ENCODE data around the gene S100G. TPM values are rescaled to one million over a fixed set of nuclear protein-coding genes. Genes with fewer than 3 reads are reported as not detected.

S100G gene
- total RNA-seq, 1 experiment from 2014 or later = not detected

GRCh38 chrX:16687514-16687913 lies 37.6 kb downstream of the S100G start:
- ChIA-PET CTCF (no interaction called here), POLR2A (ENCODE audit: unreplicated experiment) (no interaction called here)
- DNase-seq = no peak
- Histone ChIP-seq H3K4me1 (replicated peaks; ENCODE audit: insufficient read depth) (no peaks in the 10 kb centered on the region), H3K4me2 (no peak overlapping the region), H3K79me2 (ENCODE audit: low read depth) (no peaks in the 10 kb centered on the region), H3K27me3 (ENCODE audit: insufficient read depth, low read depth) (no peaks in the 10 kb centered on the region), H3F3A (ENCODE audit: insufficient read depth, low read depth) (no peaks in the 10 kb centered on the region), H3K9me3 (ENCODE audit: insufficient read depth, low read depth) (no peaks in the 10 kb centered on the region), H3K4me3 (no peak overlapping the region), H3K9me2 (ENCODE audit: insufficient read depth) (no peaks in the 10 kb centered on the region), H3K27ac (no peak overlapping the region), H4K20me1 (ENCODE audit: insufficient read depth) (no peaks in the 10 kb centered on the region), H2AFZ (no peak overlapping the region), H3K36me3 (ENCODE audit: low read depth) (no peaks in the 10 kb centered on the region)
- no peak for TF ChIP-seq EZH2 (IDR thresholded peaks at IDR 0.05; ENCODE audit: low read depth)
- TF ChIP-seq, protein P1, sequence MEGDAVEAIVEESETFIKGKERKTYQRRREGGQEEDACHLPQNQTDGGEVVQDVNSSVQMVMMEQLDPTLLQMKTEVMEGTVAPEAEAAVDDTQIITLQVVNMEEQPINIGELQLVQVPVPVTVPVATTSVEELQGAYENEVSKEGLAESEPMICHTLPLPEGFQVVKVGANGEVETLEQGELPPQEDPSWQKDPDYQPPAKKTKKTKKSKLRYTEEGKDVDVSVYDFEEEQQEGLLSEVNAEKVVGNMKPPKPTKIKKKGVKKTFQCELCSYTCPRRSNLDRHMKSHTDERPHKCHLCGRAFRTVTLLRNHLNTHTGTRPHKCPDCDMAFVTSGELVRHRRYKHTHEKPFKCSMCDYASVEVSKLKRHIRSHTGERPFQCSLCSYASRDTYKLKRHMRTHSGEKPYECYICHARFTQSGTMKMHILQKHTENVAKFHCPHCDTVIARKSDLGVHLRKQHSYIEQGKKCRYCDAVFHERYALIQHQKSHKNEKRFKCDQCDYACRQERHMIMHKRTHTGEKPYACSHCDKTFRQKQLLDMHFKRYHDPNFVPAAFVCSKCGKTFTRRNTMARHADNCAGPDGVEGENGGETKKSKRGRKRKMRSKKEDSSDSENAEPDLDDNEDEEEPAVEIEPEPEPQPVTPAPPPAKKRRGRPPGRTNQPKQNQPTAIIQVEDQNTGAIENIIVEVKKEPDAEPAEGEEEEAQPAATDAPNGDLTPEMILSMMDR (conservative IDR thresholded peaks at IDR 0.05) = no peak
- intact Hi-C loops (cut with micrococcal nuclease; ENCODE audit: unreplicated experiment) = no loop called here
- BruUV-seq (replicated peaks) = no TSS peak

DNA sequence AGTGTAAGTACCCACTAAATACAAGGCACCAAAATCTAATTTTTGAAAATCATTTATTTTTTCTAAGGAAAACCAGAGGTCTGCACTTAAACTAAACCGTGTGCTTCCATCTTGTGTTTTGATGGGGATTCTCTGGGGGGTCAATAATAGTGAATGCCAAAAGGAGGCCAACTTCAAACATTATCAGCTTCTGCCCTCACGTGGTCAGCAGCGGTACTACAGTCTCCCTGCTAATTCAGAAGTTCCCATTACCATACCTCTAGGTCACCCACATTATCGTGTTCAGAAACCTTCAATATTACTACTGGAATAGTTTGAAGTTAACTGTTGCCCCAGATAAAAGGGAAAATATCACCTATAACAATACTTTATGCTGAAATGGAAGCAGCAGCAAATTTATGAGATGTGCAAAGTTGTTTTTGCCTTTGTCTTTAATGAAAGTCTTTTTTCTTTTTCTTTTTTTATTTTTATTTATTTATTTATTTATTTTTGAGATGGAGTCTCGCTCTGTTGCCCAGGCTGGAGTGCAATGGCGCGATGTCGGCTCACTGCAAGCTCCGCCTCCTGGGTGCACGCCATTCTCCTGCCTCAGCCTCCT lies 45.2 kb downstream of the S100G start:
- POLR2A ChIA-PET (ENCODE audit: unreplicated experiment) = interaction anchor here (0.6 kb wide), 1 partner anchor 929 kb away, joined by 3 read pairs; no protein-coding TSS in a partner anchor
- intact Hi-C loops (cut with micrococcal nuclease; ENCODE audit: unreplicated experiment) = loop anchor here (5.0 kb wide), 1 partner anchor 1008 kb away; no protein-coding TSS in a partner anchor
- no peak overlapping the region for H3K4me2 ChIP-seq
- BruUV-seq (replicated peaks) = no TSS peak
- no peaks in the 10 kb centered on the region for H3K36me3 ChIP-seq (ENCODE audit: low read depth)
- H4K20me1 ChIP-seq (ENCODE audit: insufficient read depth) = no peaks in the 10 kb centered on the region
- no peaks in the 10 kb centered on the region for H3K79me2 ChIP-seq (ENCODE audit: low read depth)
- TF ChIP-seq EZH2 (IDR thresholded peaks at IDR 0.05; ENCODE audit: low read depth) = no peak
- TF ChIP-seq, protein P1 (conservative IDR thresholded peaks at IDR 0.05) = peak; percentile 93
- no peak overlapping the region for H3K4me3 ChIP-seq
- peak; percentile 45 to 51 for DNase-seq
- no peaks in the 10 kb centered on the region for H3K9me2 ChIP-seq (ENCODE audit: insufficient read depth)
- H2AFZ ChIP-seq = no peak overlapping the region
- H3K27ac ChIP-seq = no peak overlapping the region
- CTCF ChIA-PET = no interaction called here
- no peaks in the 10 kb centered on the region for H3K9me3 ChIP-seq (ENCODE audit: insufficient read depth, low read depth)
- H3K27me3 ChIP-seq (ENCODE audit: insufficient read depth, low read depth) = no peaks in the 10 kb centered on the region
- no peaks in the 10 kb centered on the region for H3F3A ChIP-seq (ENCODE audit: insufficient read depth, low read depth)
- no peaks in the 10 kb centered on the region for H3K4me1 ChIP-seq (replicated peaks; ENCODE audit: insufficient read depth)

DNA sequence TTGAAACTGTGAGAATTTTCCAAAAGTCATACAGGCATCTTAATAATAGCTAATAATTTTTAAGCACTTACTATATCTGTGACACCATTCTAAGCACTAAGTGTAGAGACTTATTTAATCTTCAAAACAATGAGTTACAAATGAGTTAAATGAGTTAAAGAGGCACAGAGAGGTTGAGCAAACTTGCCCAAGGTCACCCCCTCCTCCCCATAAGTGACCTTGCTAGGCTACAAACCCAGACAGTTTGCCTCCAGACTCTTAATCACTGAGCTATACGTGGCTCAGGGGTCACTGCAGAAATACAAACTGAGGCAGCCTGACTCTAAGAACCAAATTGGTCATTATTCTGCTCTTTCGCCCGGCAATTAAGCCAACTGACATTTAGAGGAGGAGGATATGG lies 47.0 kb downstream of the S100G start:
- POLR2A ChIA-PET (ENCODE audit: unreplicated experiment) = no interaction called here
- H4K20me1 ChIP-seq (ENCODE audit: insufficient read depth) = no peaks in the 10 kb centered on the region
- intact Hi-C loops (cut with micrococcal nuclease; ENCODE audit: unreplicated experiment) = loop anchor here (5.0 kb wide), 1 partner anchor 1010 kb away; no protein-coding TSS in a partner anchor
- CTCF ChIA-PET = no interaction called here
- no peak overlapping the region for H2AFZ ChIP-seq
- no peaks in the 10 kb centered on the region for H3K9me3 ChIP-seq (ENCODE audit: insufficient read depth, low read depth)
- no peak for DNase-seq
- no TSS peak for BruUV-seq (replicated peaks)
- no peak overlapping the region for H3K4me2 ChIP-seq
- no peaks in the 10 kb centered on the region for H3F3A ChIP-seq (ENCODE audit: insufficient read depth, low read depth)
- H3K4me1 ChIP-seq (replicated peaks; ENCODE audit: insufficient read depth) = no peaks in the 10 kb centered on the region
- no peak for TF ChIP-seq EZH2 (IDR thresholded peaks at IDR 0.05; ENCODE audit: low read depth)
- TF ChIP-seq, protein P1 (conservative IDR thresholded peaks at IDR 0.05) = no peak
- no peak overlapping the region for H3K27ac ChIP-seq
- no peaks in the 10 kb centered on the region for H3K27me3 ChIP-seq (ENCODE audit: insufficient read depth, low read depth)
- no peaks in the 10 kb centered on the region for H3K79me2 ChIP-seq (ENCODE audit: low read depth)
- H3K36me3 ChIP-seq (ENCODE audit: low read depth) = no peaks in the 10 kb centered on the region
- H3K9me2 ChIP-seq (ENCODE audit: insufficient read depth) = no peaks in the 10 kb centered on the region
- no peak overlapping the region for H3K4me3 ChIP-seq

Data from PC-9 (cell line).